Erythroblast (primary cell): Measurements from ENCODE around the gene LRRN4.

ENCODE experiments used
- GATA1 ChIP-seq: IDR thresholded peaks from 2 replicates; pipeline ENCODE4 v1.6.1; 2011; ENCODE audit warnings: low read depth, mild to moderate bottlenecking, control low read depth, low read length, moderate library complexity
- POLR2A ChIP-seq: IDR thresholded peaks from 2 replicates; pipeline ENCODE4 v1.6.1; 2011; ENCODE audit warnings: mild to moderate bottlenecking, low read length

- no peak for TF ChIP-seq POLR2A
- no peak for TF ChIP-seq GATA1
These were observed 45.6 kb downstream of the LRRN4 start for GRCh38 chr20:6008254-6008653.
